ENCODE results near the gene S100PBP. TPM values are rescaled to one million over a fixed set of nuclear protein-coding genes. Genes with fewer than 3 reads are reported as not detected.

Gene S100PBP
- total and polyA plus RNA-seq, 12 donors: 3.7 to 19.2 (median 11.5) TPM

DNA sequence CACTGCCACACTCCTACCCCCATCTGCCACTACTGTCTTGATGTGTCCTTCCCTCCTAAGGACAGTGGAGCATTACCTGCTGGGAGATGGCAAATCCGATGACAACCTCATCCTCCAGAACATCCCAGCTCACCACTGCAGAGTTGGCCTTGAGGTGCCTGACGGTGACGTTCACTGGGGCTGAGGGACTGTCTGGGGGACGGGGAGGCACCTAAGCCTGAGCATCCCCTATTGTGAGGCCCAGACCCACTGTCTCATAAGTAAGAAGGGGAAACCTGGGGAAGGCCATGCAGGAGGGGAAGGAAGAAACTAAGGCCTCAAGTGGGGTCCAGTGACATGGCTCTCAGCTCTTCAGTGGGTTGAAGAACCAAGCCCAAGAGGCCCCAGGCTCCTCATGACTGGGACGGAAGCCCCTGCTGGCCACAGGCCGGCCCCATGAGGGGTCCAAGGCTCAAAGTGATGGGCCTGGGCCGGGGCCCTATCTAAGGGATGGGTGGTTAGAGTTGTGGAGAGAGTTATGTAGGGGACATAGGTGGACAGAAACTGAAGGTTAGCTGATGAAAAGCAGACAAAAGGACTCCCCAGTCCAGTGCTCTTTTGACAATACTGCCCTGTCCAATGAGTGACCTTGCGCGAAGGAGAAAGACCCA, 51.5 kb downstream of the S100PBP start:
- Histone ChIP-seq H3K4me3 (no peak overlapping the region), H3K9me3 (no peaks in the 10 kb centered on the region), H3K36me3 (peaks cover 0 to 15% (median 0%) of the 10 kb centered on the region in 9 donors), H3K27me3 (peaks cover 0 to 42% (median 0%) of the 10 kb centered on the region in 7 donors), H3K4me1 (peaks cover 4 to 59% (median 43%) of the 10 kb centered on the region in 9 donors), H3K27ac (no peak overlapping the region)
- DNase-seq (no peak), ATAC-seq (no peak)
- intact Hi-C loops (cut with DNase I): loop anchor here in 1 of 10 donors (5.0 kb wide), 1 partner anchor 42 kb away; no protein-coding TSS in a partner anchor
- 93 to 94% methylated on average over 9 of the region's 9 CpGs for WGBS, 2 donors
- TF ChIP-seq, protein P1, sequence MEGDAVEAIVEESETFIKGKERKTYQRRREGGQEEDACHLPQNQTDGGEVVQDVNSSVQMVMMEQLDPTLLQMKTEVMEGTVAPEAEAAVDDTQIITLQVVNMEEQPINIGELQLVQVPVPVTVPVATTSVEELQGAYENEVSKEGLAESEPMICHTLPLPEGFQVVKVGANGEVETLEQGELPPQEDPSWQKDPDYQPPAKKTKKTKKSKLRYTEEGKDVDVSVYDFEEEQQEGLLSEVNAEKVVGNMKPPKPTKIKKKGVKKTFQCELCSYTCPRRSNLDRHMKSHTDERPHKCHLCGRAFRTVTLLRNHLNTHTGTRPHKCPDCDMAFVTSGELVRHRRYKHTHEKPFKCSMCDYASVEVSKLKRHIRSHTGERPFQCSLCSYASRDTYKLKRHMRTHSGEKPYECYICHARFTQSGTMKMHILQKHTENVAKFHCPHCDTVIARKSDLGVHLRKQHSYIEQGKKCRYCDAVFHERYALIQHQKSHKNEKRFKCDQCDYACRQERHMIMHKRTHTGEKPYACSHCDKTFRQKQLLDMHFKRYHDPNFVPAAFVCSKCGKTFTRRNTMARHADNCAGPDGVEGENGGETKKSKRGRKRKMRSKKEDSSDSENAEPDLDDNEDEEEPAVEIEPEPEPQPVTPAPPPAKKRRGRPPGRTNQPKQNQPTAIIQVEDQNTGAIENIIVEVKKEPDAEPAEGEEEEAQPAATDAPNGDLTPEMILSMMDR (IDR thresholded peaks at IDR 0.05): no peak

DNA sequence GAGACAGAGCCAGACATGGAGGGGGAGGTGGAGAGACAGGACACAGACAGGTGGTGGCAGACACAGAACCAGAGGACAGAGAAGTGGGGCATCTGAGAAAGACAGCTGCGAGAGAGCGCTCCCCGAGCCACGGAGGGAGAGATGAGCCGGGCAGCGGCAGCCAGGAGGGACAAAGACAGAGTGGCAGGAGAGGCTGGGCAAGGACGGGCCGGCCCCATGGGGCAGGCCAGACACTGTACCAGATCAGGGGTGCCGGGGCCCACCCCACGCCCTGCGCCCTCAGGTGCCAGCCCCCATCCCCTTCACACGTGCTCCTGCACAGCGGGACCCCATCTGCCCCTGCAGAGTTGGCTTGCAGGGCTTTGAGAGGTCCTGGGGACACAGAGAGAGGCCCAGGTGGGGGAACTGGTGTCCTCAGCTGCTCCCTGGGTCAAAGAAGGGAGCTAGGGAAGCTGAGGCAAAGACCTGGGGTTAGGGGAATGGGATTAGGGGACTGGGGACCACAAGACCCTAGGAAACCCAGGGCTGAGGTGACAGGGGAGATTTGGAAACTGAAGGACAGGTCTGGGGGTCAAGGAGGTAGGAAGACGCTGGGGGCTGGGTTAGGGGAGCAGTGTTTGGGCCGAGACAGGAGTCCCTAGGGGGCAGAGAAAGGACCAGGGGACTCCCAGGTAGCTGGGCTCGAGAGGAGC, 52.6 kb downstream of the S100PBP start:
- intact Hi-C loops (cut with DNase I): loop anchor here in 8 of 10 donors (5.0 to 10.0 kb wide), 7 partner anchors 43 to 355 kb away; partner anchors contain the start of genes S100PBP (in 3 of the 8), YARS1 (in 3 of the 8) and AZIN2 (in 1 of the 8)
- Histone ChIP-seq H3K9me3 (no peaks in the 10 kb centered on the region), H3K36me3 (peaks cover 0 to 13% (median 0%) of the 10 kb centered on the region in 9 donors), H3K4me3 (peak overlapping the region; percentile 35 to 57 (median 46)), H3K27me3 (peaks cover 0 to 42% (median 0%) of the 10 kb centered on the region in 7 donors), H3K27ac (peak overlapping the region in 8 of 10 donors; percentile 12 to 76 (median 52)), H3K4me1 (peaks cover 4 to 51% (median 32%) of the 10 kb centered on the region in 9 donors)
- TF ChIP-seq, protein P1 (IDR thresholded peaks at IDR 0.05): no peak
- peak in 4 of 8 donors; percentile 10 to 34 (median 22) for ATAC-seq
- DNase-seq: no peak
- 50 to 51% methylated on average over 15 to 16 of the region's 16 CpGs for WGBS, 2 donors

DNA sequence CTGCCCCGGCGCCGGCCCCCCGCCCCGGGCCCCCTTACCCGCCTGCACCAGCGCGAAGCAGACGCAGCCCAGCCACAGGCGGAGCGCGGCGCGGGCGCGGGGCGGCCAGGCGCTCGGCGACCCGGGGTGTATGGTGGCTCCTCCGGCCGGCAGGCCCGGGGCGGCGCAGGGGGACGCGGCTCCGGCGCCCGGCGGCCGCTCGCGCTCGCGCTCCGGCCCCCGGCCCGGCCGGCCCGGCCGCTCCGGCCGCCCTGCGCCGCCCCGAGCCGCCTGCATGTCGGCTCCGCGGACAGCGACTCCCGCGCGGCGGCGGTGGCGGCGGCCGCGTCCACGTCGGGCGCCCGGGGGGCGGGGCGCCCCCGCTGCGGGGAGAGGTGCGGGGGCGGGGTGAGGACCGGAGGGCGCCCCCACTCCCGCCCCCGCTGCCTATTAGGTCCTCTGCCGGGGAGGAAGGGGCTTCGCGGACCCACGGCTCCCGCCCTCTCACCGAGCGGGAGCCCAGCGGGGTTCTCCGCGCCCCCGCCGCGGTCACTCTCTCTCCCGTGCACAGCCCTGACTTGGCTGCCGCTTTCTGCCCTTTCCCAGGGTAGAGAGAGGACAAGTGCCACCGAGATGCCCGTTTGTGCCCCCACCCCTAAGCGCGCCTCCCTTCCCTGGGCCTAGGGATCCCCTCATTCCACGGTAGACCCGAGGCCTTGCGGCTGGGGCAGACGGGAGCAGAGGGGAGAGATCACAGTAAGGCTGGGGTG, 53.3 kb downstream of the S100PBP start, which contains the start of gene FNDC5:
FNDC5 (minus strand) TSS at position 298 of the 749 bp plus-strand sequence.
- H3K36me3 ChIP-seq: peaks cover 0 to 13% (median 0%) of the 10 kb centered on the region in 9 donors
- H3K9me3 ChIP-seq: no peaks in the 10 kb centered on the region
- intact Hi-C loops (cut with DNase I): loop anchor here in 8 of 10 donors (5.0 to 10.0 kb wide), 6 partner anchors 46 to 356 kb away; partner anchors contain the start of genes S100PBP (in 3 of the 8), YARS1 (in 3 of the 8) and AZIN2 (in 1 of the 8)
- H3K27me3 ChIP-seq: peaks cover 0 to 42% (median 0%) of the 10 kb centered on the region in 7 donors
- 1% methylated on average over 67 to 97 of the region's 99 CpGs for WGBS, 2 donors
- H3K4me3 ChIP-seq: peak within 1 kb of the TSS; percentile 42 to 61 (median 52)
- H3K27ac ChIP-seq: peak within 1 kb of the TSS in 8 of 10 donors; percentile 44 to 76 (median 60)
- DNase-seq (peak in 1 of 2 donors; percentile 41), ATAC-seq (peak; percentile 23 to 68 (median 47))
- TF ChIP-seq, protein P1 (IDR thresholded peaks at IDR 0.05): no peak
- peaks cover 4 to 44% (median 27%) of the 10 kb centered on the region in 9 donors for H3K4me1 ChIP-seq

Data from heart right ventricle (tissue), 16 donors.